ENCODE data around the gene GSK3B.
"Not testable (repeated sequence)": the region's sequence is repeated elsewhere in the genome, so short reads cannot be mapped to it uniquely, and the experiment has no call there.

GSK3B gene

GRCh38 chr3:120021523-120021922 is 72.7 kb downstream of the GSK3B start:
- H3K4me3 ChIP-seq (ENCODE audit: low read depth, low read length): no peak overlapping the region
- TF ChIP-seq CTCF (IDR thresholded peaks at IDR 0.05; ENCODE audit: borderline replicate concordance, insufficient read depth, low read depth, low read length): no peak

- no peak overlapping the region for H3K4me3 ChIP-seq (ENCODE audit: low read depth, low read length)
- TF ChIP-seq CTCF (IDR thresholded peaks at IDR 0.05; ENCODE audit: borderline replicate concordance, insufficient read depth, low read depth, low read length): no peak
Observed at GRCh38 chr3:120018299-120018698, 75.9 kb downstream of the GSK3B start.

- H3K4me3 ChIP-seq (ENCODE audit: low read depth, low read length): no peak overlapping the region
- no peak for TF ChIP-seq CTCF (IDR thresholded peaks at IDR 0.05; ENCODE audit: borderline replicate concordance, insufficient read depth, low read depth, low read length)
Observed at GRCh38 chr3:120017692-120018091, 76.6 kb downstream of the GSK3B start.

GRCh38 chr3:120013481-120013880 is 80.8 kb downstream of the GSK3B start:
- no peak overlapping the region for H3K4me3 ChIP-seq (ENCODE audit: low read depth, low read length)
- TF ChIP-seq CTCF (IDR thresholded peaks at IDR 0.05; ENCODE audit: borderline replicate concordance, insufficient read depth, low read depth, low read length): no peak

- H3K4me3 ChIP-seq (ENCODE audit: low read depth, low read length): not testable (repeated sequence)
Observed at GRCh38 chr3:120005741-120006140, 88.5 kb downstream of the GSK3B start.

- not testable (repeated sequence) for H3K4me3 ChIP-seq (ENCODE audit: low read depth, low read length)
Observed at GRCh38 chr3:120004008-120004498, 90.2 kb downstream of the GSK3B start.

- H3K4me3 ChIP-seq (ENCODE audit: low read depth, low read length): no peak overlapping the region
- no peak for TF ChIP-seq CTCF (IDR thresholded peaks at IDR 0.05; ENCODE audit: borderline replicate concordance, insufficient read depth, low read depth, low read length)
Observed at GRCh38 chr3:119998166-119998565, 96.1 kb downstream of the GSK3B start.

- TF ChIP-seq CTCF (IDR thresholded peaks at IDR 0.05; ENCODE audit: borderline replicate concordance, insufficient read depth, low read depth, low read length): no peak
- no peak overlapping the region for H3K4me3 ChIP-seq (ENCODE audit: low read depth, low read length)
Observed at GRCh38 chr3:119990888-119991287, 103.4 kb downstream of the GSK3B start.

Data from GM12875 (cell line).